K562 (cell line): ENCODE measurements around the gene CYFIP2. TPM values are rescaled to one million over a fixed set of nuclear protein-coding genes. Genes with fewer than 3 reads are reported as not detected.

Experiments
- ATAC-seq: fragments of 200-7000 bp; cut with Tn5 transposase; 3 replicates; pipeline ENCODE4 v1.9.1; 2020; ENCODE audit warnings: moderate library complexity
- BruUV-seq: library from RNA; stranded (reverse); fragments of 400-500 nt; replicated peaks from 2 replicates; lab custom pipeline; 2021; lab: Mats Ljungman, UMichigan
- CTCF ChIA-PET: fragments of 300-600 bp; formaldehyde crosslinking; extraction: SDS; loops from one replicate; lab custom pipeline; 2021; ENCODE audit warnings: low intra/inter-chr PET ratio; lab: Yijun Ruan, JAX
- POLR2A ChIA-PET: fragments of 300-600, 350-650 bp; sonication (Branson Sonifier 250); formaldehyde crosslinking; extraction: SDS; loops from one replicate; lab custom pipeline; 2021; ENCODE audit warnings: antibody characterized with exemption, inconsistent platforms; lab: Yijun Ruan, JAX
- DNase-seq, 4 experiments: peaks; one replicate each; pipeline versions ENCODE4 v3.0.0 to v3.0.0-alpha.2; 2011 to 2018; ENCODE audit warnings: low spot score in 3 of 4, mixed read lengths in 3 of 4; ENCODE audit errors: extremely low read depth in 1 of 4
- FAIRE-seq: peaks from 2 replicates; lab custom pipeline; 2011; peaks lifted over from hg19 to GRCh38; lab: Jason Lieb, UNC
- H2AFZ ChIP-seq: 2 replicates; pipeline ENCODE4 v1.6.0; 2011; ENCODE audit warnings: low read depth, low read length, control low read depth, inconsistent platforms
- H3K27ac ChIP-seq: fragments of 200-600 bp; 3 replicates; pipeline ENCODE4 v1.8.0; 2011; ENCODE audit warnings: low read depth, mild to moderate bottlenecking, control low read depth, inconsistent platforms, low read length, moderate library complexity, mixed read lengths; ENCODE audit errors: extremely low read depth
- H3K27me3 ChIP-seq, 2 experiments: fragments of 300-600 bp in 1 of 2; 2 replicates in 1 of 2; 3 replicates in 1 of 2; pipeline versions ENCODE4 v1.6.0 to v1.8.0; 2011; ENCODE audit warnings: inconsistent platforms in 2 of 2, low read length in 2 of 2, mild to moderate bottlenecking in 1 of 2, mixed read lengths in 1 of 2, moderate library complexity in 1 of 2; ENCODE audit not compliant: control insufficient read depth in 2 of 2, insufficient read depth in 2 of 2
- H3K36me3 ChIP-seq: fragments of 300-600 bp; 3 replicates; pipeline ENCODE4 v1.8.0; 2011; ENCODE audit warnings: mild to moderate bottlenecking, low read length, inconsistent platforms; ENCODE audit not compliant: control insufficient read depth, insufficient read depth
- H3K4me1 ChIP-seq, 2 experiments: fragments of 200-600 bp in 1 of 2; replicated peaks in 1 of 2; 2 replicates in 1 of 2; 3 replicates in 1 of 2; pipeline versions ENCODE4 v1.5.1 to v1.8.0; 2011; ENCODE audit warnings: inconsistent platforms in 2 of 2, low read length in 2 of 2, mild to moderate bottlenecking in 1 of 2, mixed read lengths in 1 of 2, moderate library complexity in 1 of 2; ENCODE audit not compliant: control insufficient read depth in 2 of 2, insufficient read depth in 2 of 2
- H3K4me2 ChIP-seq: 2 replicates; pipeline ENCODE4 v1.6.1; 2011; ENCODE audit warnings: low read length, control low read depth, inconsistent platforms, mixed read lengths; ENCODE audit not compliant: insufficient read depth
- H3K4me3 ChIP-seq: fragments of 200-600 bp; sonication (generic), shearing (Covaris generic); 2 replicates; pipeline ENCODE4 v1.5.1; 2016; ENCODE audit warnings: control low read depth, inconsistent platforms
- H3K79me2 ChIP-seq: fragments of 200-600 bp; 3 replicates; pipeline ENCODE4 v1.8.0; 2011; ENCODE audit warnings: low read length, inconsistent platforms; ENCODE audit not compliant: control insufficient read depth, insufficient read depth
- H3K9ac ChIP-seq, 2 experiments: 2 replicates each; pipeline versions ENCODE4 v1.6.0 to v1.6.1; 2011; ENCODE audit warnings: low read depth in 2 of 2, low read length in 2 of 2, control low read depth in 1 of 2, inconsistent platforms in 1 of 2, mild to moderate bottlenecking in 1 of 2, mixed read lengths in 1 of 2; ENCODE audit not compliant: insufficient read depth in 1 of 2
- H3K9me1 ChIP-seq: one replicate; pipeline ENCODE4 v1.6.0; 2011; ENCODE audit warnings: inconsistent platforms, mild to moderate bottlenecking, low read length, moderate library complexity; ENCODE audit not compliant: control insufficient read depth, insufficient read depth
- H3K9me3 ChIP-seq: replicated peaks from 2 replicates; pipeline ENCODE4 v1.5.1; 2011; ENCODE audit warnings: low read depth, low read length, inconsistent platforms; ENCODE audit not compliant: control insufficient read depth, insufficient read depth
- H4K20me1 ChIP-seq: replicated peaks from 2 replicates; pipeline ENCODE4 v1.6.1; 2011; ENCODE audit warnings: low read length, inconsistent platforms, mixed read lengths; ENCODE audit not compliant: control insufficient read depth, insufficient read depth
- ARID2 ChIP-seq: fragments of 450-650 bp; IDR thresholded peaks from 2 replicates; pipeline ENCODE4 v1.6.1; 2017; ENCODE audit warnings: antibody characterized with exemption, mild to moderate bottlenecking
- KLF1 ChIP-seq: fragments of 450-650 bp; IDR thresholded peaks from 2 replicates; pipeline ENCODE4 v1.6.1; 2016; ENCODE audit warnings: missing genetic modification characterization, missing compliant biosample characterization
- PRDM10 ChIP-seq: fragments of 450-650 bp; IDR thresholded peaks from 2 replicates; pipeline ENCODE4 v1.6.1; 2018; ENCODE audit not compliant: partially characterized antibody
- WGBS: fragments of 100-300 bp; shearing (Covaris generic); methylation state at CpG from one replicate; pipeline ENCODE4 v1.1.6; 2016; ENCODE audit warnings: low coverage, mixed read lengths; ENCODE audit not compliant: insufficient coverage; ENCODE audit errors: missing lambda C conversion rate; 5-methylcytosine and 5-hydroxymethylcytosine counted together
- in situ Hi-C: fragments of 300-500 bp; cut with MboI; formaldehyde crosslinking; loops from 4 replicates; pipeline ENCODE4 v1.15.0; 2018; ENCODE audit warnings: inconsistent platforms, mixed read lengths
- intact Hi-C: fragments of 100-400 bp; cut with micrococcal nuclease; formaldehyde crosslinking; loops from 2 replicates; pipeline ENCODE4 v1.14.2; 2022
- polyA plus RNA-seq, 8 experiments: library from polyadenylated mRNA; depleted of rRNA in 4 of 8; stranded (reverse) in 5 of 8; unstranded in 3 of 8; fragments of >200 nt; fragmentation: Nextera tagmentation in 2 of 8; fragmentation: Illumina TruSeq in 1 of 8; extraction: Ambion mirVana in 2 of 8; extraction: Trizol in 1 of 8; gene quantifications; 2 replicates each; pipeline versions ENCODE4 v1.2.1 to v1.2.3, GENCODE V29; 2011 to 2014; ENCODE audit warnings: inconsistent platforms in 1 of 8, missing spikeins in 1 of 8
- total RNA-seq, 7 experiments: library from RNA; depleted of rRNA in 6 of 7; stranded (reverse); fragments of >200 nt in 6 of 7; fragmentation: Illumina TruSeq in 2 of 7; extraction: Trizol in 2 of 7; gene quantifications; 2 replicates each; pipeline versions ENCODE4 v1.2.1 to v1.2.3, GENCODE V29; 2011 to 2021; ENCODE audit warnings: low replicate concordance in 1 of 7

Gene CYFIP2
- total and polyA plus RNA-seq, 9 of the 15 experiments (the other 6 are each of a cell fraction or from before 2014, with no cell fraction given): 0.76 to 2.9 (median 1.4) TPM; not detected in 1

GRCh38 chr5:157292599-157292998 is 26.7 kb downstream of the CYFIP2 start:
- ChIA-PET CTCF (no interaction called here), POLR2A (no interaction called here)
- Histone ChIP-seq H3K4me2 (no peak overlapping the region), H3K27me3 (peaks cover 0 to 17% of the 10 kb centered on the region in 2 experiments; a peak in 2 of 5 replicates), H3K27ac (no peak overlapping the region), H3K4me3 (no peak overlapping the region), H3K79me2 (no peaks in the 10 kb centered on the region), H3K9me1 (no peaks in the 10 kb centered on the region), H3K36me3 (no peaks in the 10 kb centered on the region), H3K9me3 (no peaks in the 10 kb centered on the region), H3K9ac (no peak overlapping the region), H3K4me1 (no peaks in the 10 kb centered on the region; a peak in 1 of 5 replicates), H4K20me1 (no peaks in the 10 kb centered on the region), H2AFZ (no peak overlapping the region)
- no peak for DNase-seq
- in situ Hi-C loops: no loop called here
- no peak for ATAC-seq
- intact Hi-C loops: no loop called here
- FAIRE-seq: no peak
- TF ChIP-seq ARID2 (no peak), PRDM10 (no peak), KLF1 (no peak)
- 15% methylated on average over 3 of the region's 3 CpGs for WGBS
- BruUV-seq: no TSS peak
